Measurements from ENCODE around the gene RIC1.

- TF ChIP-seq ZBTB26 (CRISPR knock-in tag; IDR thresholded peaks at IDR 0.05) (no peak), POLR2A (conservative IDR thresholded peaks at IDR 0.05) (no peak), EZH2 (IDR thresholded peaks at IDR 0.05; ENCODE audit: borderline replicate concordance, low read depth, low read length) (no peak), HDAC1 (IDR thresholded peaks at IDR 0.05) (no peak), GTF2F1 (IDR thresholded peaks at IDR 0.05; ENCODE audit: low read depth, low read length) (no peak), ARID2 (IDR thresholded peaks at IDR 0.05) (no peak), CTCF (IDR thresholded peaks at IDR 0.05 in 2 of 3, conservative IDR thresholded peaks at IDR 0.05 in 1 of 3; ENCODE audit: insufficient read depth in 2 of 3, low read depth in 1 of 3, low read length in 3 of 3) (no peak), NFYB (IDR thresholded peaks at IDR 0.05; ENCODE audit: extremely low read depth, insufficient read length) (no peak), POLR2AphosphoS5 (IDR thresholded peaks at IDR 0.05; ENCODE audit: control insufficient read depth, insufficient read depth, low read depth, low read length) (no peak), ZBTB8A (IDR thresholded peaks at IDR 0.05; ENCODE audit: partially characterized antibody) (no peak)
- TF ChIP-seq, protein P1, sequence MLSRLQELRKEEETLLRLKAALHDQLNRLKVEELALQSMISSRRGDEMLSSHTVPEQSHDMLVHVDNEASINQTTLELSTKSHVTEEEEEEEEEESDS (CRISPR knock-in tag; IDR thresholded peaks at IDR 0.05): no peak
- TF ChIP-seq, protein P2, sequence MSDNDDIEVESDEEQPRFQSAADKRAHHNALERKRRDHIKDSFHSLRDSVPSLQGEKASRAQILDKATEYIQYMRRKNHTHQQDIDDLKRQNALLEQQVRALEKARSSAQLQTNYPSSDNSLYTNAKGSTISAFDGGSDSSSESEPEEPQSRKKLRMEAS (CRISPR knock-in tag; IDR thresholded peaks at IDR 0.05): no peak
Measured at GRCh38 chr9:5695860-5696259, 67.0 kb downstream of the RIC1 start.
